Thoracic aorta (tissue), 2 donors: ENCODE data around the gene FXYD2. TPM values are rescaled to one million over a fixed set of nuclear protein-coding genes. Genes with fewer than 3 reads are reported as not detected.

ENCODE experiments used
- ATAC-seq: fragments of 150-250 bp; one replicate; pipeline ENCODE4 v1.8.0; 2017; ENCODE audit warnings: low read depth; ENCODE audit not compliant: insufficient number of reproducible peaks, low FRiP score
- DNase-seq: peaks from one replicate; pipeline ENCODE4 v3.0.0-alpha.2; 2020; ENCODE audit warnings: low spot score
- H3K27ac ChIP-seq, 2 donors: fragments of 200-600 bp; sonication (generic); 1 replicate in 1 of 2; 2 replicates in 1 of 2; pipeline ENCODE4 v1.5.1; 2016; ENCODE audit warnings: mild to moderate bottlenecking in 2 of 2, moderate library complexity in 2 of 2
- H3K27me3 ChIP-seq: fragments of 200-600 bp; sonication (generic); replicated peaks from 2 replicates; pipeline ENCODE4 v1.6.0; 2016; ENCODE audit warnings: mild to moderate bottlenecking; ENCODE audit not compliant: insufficient read depth
- H3K36me3 ChIP-seq: fragments of 200-600 bp; sonication (generic); one replicate; pipeline ENCODE4 v1.5.1; 2016
- H3K4me1 ChIP-seq, 2 donors: fragments of 200-600 bp; sonication (generic); 1 replicate in 1 of 2; 2 replicates in 1 of 2; pipeline versions ENCODE4 v1.5.1 to v1.6.0; 2016; ENCODE audit warnings: low read depth in 2 of 2, mild to moderate bottlenecking in 1 of 2; ENCODE audit not compliant: control insufficient read depth in 1 of 2
- H3K4me3 ChIP-seq: fragments of 200-600 bp; sonication (generic); 2 replicates; pipeline ENCODE4 v1.5.1; 2016; ENCODE audit warnings: mild to moderate bottlenecking
- H3K9me3 ChIP-seq: fragments of 200-600 bp; sonication (generic); 2 replicates; pipeline ENCODE4 v1.5.1; 2016
- CTCF ChIP-seq: fragments of 200-600 bp; sonication (generic); IDR thresholded peaks from one replicate; pipeline ENCODE4 v1.5.1; 2019; ENCODE audit warnings: antibody characterized with exemption
- total RNA-seq, 2 donors: library from RNA; depleted of rRNA; stranded (reverse); fragments of >200 nt; gene quantifications; one replicate each; pipeline versions ENCODE4 v1.1.0 to v1.2.3, GENCODE V29; 2016

Gene FXYD2
- total RNA-seq, 2 donors from 2014 or later: not detected

- Histone ChIP-seq H3K36me3 (no peaks in the 10 kb centered on the region), H3K9me3 (no peaks in the 10 kb centered on the region), H3K4me3 (no peak overlapping the region), H3K27me3 (no peaks in the 10 kb centered on the region), H3K27ac (no peak overlapping the region), H3K4me1 (peaks cover 0 to 10% of the 10 kb centered on the region in 2 donors)
- no peak for ATAC-seq
- no peak for DNase-seq
- TF ChIP-seq CTCF: no peak
Observed at GRCh38 chr11:117818041-117818873, 6.3 kb downstream of the FXYD2 start.

- ATAC-seq (peak; percentile 59), DNase-seq (peak; percentile 27)
- no peak overlapping the region for H3K4me3 ChIP-seq
- H3K36me3 ChIP-seq: no peaks in the 10 kb centered on the region
- H3K27me3 ChIP-seq: no peaks in the 10 kb centered on the region
- TF ChIP-seq CTCF: peak; percentile 99
- no peak overlapping the region for H3K27ac ChIP-seq
- peaks cover 0 to 7% of the 10 kb centered on the region in 2 donors for H3K4me1 ChIP-seq
- H3K9me3 ChIP-seq: no peaks in the 10 kb centered on the region
Observed at GRCh38 chr11:117817368-117818040, 7.0 kb downstream of the FXYD2 start.

- no peak for ATAC-seq
- DNase-seq: no peak
- Histone ChIP-seq H3K9me3 (no peaks in the 10 kb centered on the region), H3K4me1 (peaks cover 0 to 7% of the 10 kb centered on the region in 2 donors), H3K27me3 (no peaks in the 10 kb centered on the region), H3K27ac (no peak overlapping the region), H3K4me3 (no peak overlapping the region), H3K36me3 (no peaks in the 10 kb centered on the region)
- TF ChIP-seq CTCF: no peak
Observed at GRCh38 chr11:117816846-117817367, 7.6 kb downstream of the FXYD2 start.

- ATAC-seq: no peak
- Histone ChIP-seq H3K4me3 (no peak overlapping the region), H3K9me3 (no peaks in the 10 kb centered on the region), H3K27ac (no peak overlapping the region), H3K4me1 (peaks cover 0 to 7% of the 10 kb centered on the region in 2 donors), H3K36me3 (no peaks in the 10 kb centered on the region), H3K27me3 (no peaks in the 10 kb centered on the region)
- no peak for DNase-seq
- no peak for TF ChIP-seq CTCF
Observed at GRCh38 chr11:117816151-117816741, 8.3 kb downstream of the FXYD2 start.
